BJ (cell line): ENCODE measurements around the gene PRAMEF5. TPM values are rescaled to one million over a fixed set of nuclear protein-coding genes. Genes with fewer than 3 reads are reported as not detected.
"Not testable (repeated sequence)": the region's sequence is repeated elsewhere in the genome, so short reads cannot be mapped to it uniquely, and the experiment has no call there.

ENCODE experiments used
- CTCF ChIA-PET: fragments of 350-600 bp; formaldehyde crosslinking; extraction: SDS; loops from one replicate; lab custom pipeline; 2021; ENCODE audit warnings: antibody characterized with exemption, inconsistent platforms; lab: Yijun Ruan, JAX
- POLR2A ChIA-PET: fragments of 300-600 bp; sonication (Branson Sonifier 250); formaldehyde crosslinking; extraction: SDS; loops from one replicate; lab custom pipeline; 2021; ENCODE audit warnings: antibody characterized with exemption; lab: Charles Lee
- DNase-seq: peaks from one replicate; pipeline ENCODE4 v3.0.0-alpha.2; 2011; ENCODE audit warnings: low read depth
- H3K27me3 ChIP-seq: 2 replicates; pipeline ENCODE4 v1.6.0; 2011; ENCODE audit warnings: low read length; ENCODE audit not compliant: control insufficient read depth, insufficient read depth
- H3K36me3 ChIP-seq: 2 replicates; pipeline ENCODE4 v1.5.1; 2011; ENCODE audit warnings: low read length; ENCODE audit not compliant: control insufficient read depth, insufficient read depth
- H3K4me3 ChIP-seq: 2 replicates; pipeline ENCODE4 v1.5.1; 2011; ENCODE audit warnings: low read depth, mild to moderate bottlenecking, control low read depth, low read length
- polyA plus RNA-seq: library from polyadenylated mRNA; depleted of rRNA; stranded (reverse); fragments of >200 nt; gene quantifications from 2 replicates; pipeline ENCODE4 v1.2.3, GENCODE V29; 2011
- TF ChIP-seq, protein P1 (sequence below): IDR thresholded peaks from 2 replicates; pipeline ENCODE4 v1.5.1; 2011; ENCODE audit warnings: low read depth, mild to moderate bottlenecking, control low read depth, inconsistent platforms, low read length, moderate library complexity; ENCODE audit not compliant: insufficient read depth

Gene PRAMEF5
- polyA plus RNA-seq, 1 experiment: not detected

DNA sequence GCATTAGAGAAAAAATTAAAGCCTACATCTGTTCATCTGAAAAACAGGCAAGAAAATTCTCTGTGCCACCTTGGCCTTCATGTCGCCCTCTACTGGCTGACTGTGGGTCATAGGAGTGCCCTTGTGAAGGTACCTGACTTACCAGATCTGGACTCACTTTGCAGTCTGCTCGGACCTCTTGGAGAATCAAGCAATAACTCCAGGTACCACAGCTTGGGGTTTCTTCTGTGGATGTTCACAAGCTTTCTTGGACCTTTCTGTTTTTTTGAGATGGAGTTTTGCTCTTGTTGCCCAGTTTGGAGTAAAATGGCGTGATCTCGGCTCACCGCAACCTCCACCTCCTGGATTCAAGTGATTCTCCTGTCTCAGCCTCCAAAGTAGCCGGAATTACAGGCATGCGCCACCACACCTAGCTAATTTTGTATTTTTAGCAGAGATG is 25.6 kb upstream of the PRAMEF5 start:
- Histone ChIP-seq H3K27me3 (no peaks in the 10 kb centered on the region), H3K4me3 (no peak overlapping the region), H3K36me3 (no peaks in the 10 kb centered on the region)
- ChIA-PET CTCF (no interaction called here), POLR2A (no interaction called here)
- TF ChIP-seq, protein P1, sequence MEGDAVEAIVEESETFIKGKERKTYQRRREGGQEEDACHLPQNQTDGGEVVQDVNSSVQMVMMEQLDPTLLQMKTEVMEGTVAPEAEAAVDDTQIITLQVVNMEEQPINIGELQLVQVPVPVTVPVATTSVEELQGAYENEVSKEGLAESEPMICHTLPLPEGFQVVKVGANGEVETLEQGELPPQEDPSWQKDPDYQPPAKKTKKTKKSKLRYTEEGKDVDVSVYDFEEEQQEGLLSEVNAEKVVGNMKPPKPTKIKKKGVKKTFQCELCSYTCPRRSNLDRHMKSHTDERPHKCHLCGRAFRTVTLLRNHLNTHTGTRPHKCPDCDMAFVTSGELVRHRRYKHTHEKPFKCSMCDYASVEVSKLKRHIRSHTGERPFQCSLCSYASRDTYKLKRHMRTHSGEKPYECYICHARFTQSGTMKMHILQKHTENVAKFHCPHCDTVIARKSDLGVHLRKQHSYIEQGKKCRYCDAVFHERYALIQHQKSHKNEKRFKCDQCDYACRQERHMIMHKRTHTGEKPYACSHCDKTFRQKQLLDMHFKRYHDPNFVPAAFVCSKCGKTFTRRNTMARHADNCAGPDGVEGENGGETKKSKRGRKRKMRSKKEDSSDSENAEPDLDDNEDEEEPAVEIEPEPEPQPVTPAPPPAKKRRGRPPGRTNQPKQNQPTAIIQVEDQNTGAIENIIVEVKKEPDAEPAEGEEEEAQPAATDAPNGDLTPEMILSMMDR: no peak
- no peak for DNase-seq

GRCh38 chr1:13230096-13230495 is 23.9 kb upstream of the PRAMEF5 start:
- POLR2A ChIA-PET, DNase-seq, CTCF ChIA-PET, H3K4me3 ChIP-seq, H3K36me3 ChIP-seq, H3K27me3 ChIP-seq: not testable (repeated sequence)

- CTCF ChIA-PET, H3K36me3 ChIP-seq, H3K4me3 ChIP-seq, DNase-seq, POLR2A ChIA-PET, H3K27me3 ChIP-seq: not testable (repeated sequence)
These were observed 23.4 kb upstream of the PRAMEF5 start for GRCh38 chr1:13230601-13231000.

- CTCF ChIA-PET, POLR2A ChIA-PET: not testable (repeated sequence)
These were observed 22.8 kb upstream of the PRAMEF5 start for GRCh38 chr1:13231061-13231750.

GRCh38 chr1:13232056-13232455 is 21.9 kb upstream of the PRAMEF5 start:
- CTCF ChIA-PET, H3K36me3 ChIP-seq, POLR2A ChIA-PET, H3K27me3 ChIP-seq, H3K4me3 ChIP-seq, DNase-seq: not testable (repeated sequence)

More at GRCh38 chr1:13231061-13231750, 22.8 kb upstream of the PRAMEF5 start:
- H3K4me3 ChIP-seq, H3K27me3 ChIP-seq, DNase-seq, H3K36me3 ChIP-seq: not testable (repeated sequence)

- CTCF ChIA-PET, H3K4me3 ChIP-seq, POLR2A ChIA-PET, DNase-seq, H3K27me3 ChIP-seq, H3K36me3 ChIP-seq: not testable (repeated sequence)
These were observed 19.9 kb upstream of the PRAMEF5 start for GRCh38 chr1:13234057-13234456.

DNA sequence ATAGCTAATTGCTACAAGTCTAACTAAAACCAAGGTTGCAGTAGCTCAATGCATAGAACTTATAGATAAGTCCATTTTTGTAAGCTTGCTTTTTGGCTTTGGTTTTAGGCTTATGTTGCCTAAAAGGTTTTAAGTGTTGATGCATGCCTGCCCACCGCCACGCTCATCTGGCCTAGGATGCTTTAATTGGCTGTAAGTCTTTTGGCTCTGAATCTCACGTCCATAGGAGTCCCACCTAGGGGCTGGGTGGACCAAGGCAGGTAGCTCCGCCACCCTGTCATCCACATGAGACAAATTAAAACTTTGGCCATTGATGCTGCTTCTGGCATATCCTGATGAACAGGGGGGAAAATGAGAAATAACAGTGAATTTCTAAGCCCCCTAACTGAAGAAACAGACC is 16.4 kb upstream of the PRAMEF5 start:
- H3K27me3 ChIP-seq, DNase-seq, CTCF ChIA-PET, H3K4me3 ChIP-seq, POLR2A ChIA-PET, H3K36me3 ChIP-seq: not testable (repeated sequence)

- CTCF ChIA-PET, H3K36me3 ChIP-seq, H3K4me3 ChIP-seq, POLR2A ChIA-PET, H3K27me3 ChIP-seq, DNase-seq: not testable (repeated sequence)
These were observed 14.4 kb upstream of the PRAMEF5 start for GRCh38 chr1:13239633-13240032.

DNA sequence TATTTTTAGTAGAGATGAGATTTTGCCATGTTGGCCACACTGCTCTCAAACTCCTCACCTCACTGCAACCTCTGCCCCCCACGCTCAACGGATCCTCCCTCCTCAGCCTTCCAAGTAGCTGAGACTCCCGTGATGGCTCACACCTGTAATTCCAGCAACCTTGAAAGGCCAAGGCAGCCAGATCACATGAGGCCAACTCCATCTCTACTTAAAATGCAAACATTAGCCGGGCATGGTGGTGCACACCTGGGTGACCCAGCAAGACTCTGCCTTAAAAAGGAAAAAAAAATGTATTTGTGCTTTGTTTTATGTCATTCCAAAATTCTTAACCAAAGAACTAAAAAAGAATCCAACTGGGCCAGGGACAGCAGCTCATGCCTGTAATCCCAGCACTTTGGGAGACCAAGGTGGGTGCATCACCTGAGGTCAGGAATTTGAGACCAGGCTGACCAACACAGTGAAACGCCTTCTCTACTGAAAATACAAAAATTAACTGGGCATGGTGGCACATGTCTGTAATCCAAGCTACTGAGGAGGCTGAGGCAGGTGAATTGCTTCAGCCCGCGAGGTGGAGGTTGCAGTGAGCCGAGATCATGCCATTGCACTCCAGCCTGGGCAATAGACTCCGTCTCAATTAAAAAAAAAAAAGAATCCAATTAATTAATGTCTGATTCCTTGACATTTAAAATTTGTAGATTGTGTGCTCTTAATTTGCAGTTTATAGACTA is 10.3 kb upstream of the PRAMEF5 start:
- H3K27me3 ChIP-seq, H3K4me3 ChIP-seq, POLR2A ChIA-PET, CTCF ChIA-PET, H3K36me3 ChIP-seq, DNase-seq: not testable (repeated sequence)

DNA sequence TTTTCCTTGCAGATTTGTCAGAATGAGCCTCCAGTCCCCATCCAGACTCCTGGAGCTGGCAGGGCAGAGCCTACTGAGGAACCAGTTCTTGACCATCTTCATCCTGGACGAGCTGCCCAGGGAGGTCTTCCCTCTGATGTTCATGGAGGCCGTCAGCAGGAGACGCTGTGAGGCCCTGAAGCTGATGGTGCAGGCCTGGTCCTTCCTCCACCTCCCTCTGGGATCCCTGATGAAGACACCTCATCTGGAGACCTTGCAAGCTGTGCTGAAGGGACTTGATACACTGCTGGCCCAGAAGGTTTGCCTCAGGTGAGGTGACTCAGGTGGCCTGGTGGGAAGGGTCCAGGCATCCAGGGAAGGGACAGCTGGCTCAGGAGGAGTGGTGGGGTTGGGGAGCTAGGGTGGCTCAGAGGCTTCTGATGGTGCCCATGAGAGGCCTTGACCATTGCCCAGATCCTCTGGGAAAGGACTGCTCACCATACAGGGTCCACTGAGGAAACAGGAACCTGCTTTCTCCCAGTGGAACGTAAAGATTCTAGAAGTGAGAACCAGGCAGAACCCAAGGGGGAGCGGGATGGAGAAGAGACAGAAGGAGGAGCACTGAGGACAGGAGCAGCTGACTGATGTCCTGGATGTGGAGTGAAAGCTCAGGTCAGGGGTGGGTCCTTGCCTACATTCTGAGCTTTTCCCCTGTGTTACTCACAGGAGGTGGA is 8.0 kb upstream of the PRAMEF5 start:
- H3K36me3 ChIP-seq, H3K4me3 ChIP-seq, CTCF ChIA-PET, H3K27me3 ChIP-seq, DNase-seq, POLR2A ChIA-PET: not testable (repeated sequence)

DNA sequence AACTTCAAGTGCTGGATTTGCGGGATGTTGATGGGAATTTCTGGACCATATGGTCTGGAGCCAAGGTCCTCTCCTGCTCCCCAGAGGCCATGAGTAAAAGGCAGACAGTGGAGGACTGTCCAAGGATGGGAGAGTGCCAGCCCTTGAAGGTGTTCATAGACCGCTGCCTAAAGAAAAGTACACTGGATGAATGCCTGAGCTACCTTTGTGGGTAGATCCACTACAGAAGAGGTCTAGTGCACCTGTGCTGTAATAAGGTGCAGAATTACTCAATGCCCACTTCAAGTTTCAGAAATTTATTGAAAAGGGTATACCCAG is 7.5 kb upstream of the PRAMEF5 start:
- H3K4me3 ChIP-seq, H3K36me3 ChIP-seq, H3K27me3 ChIP-seq, POLR2A ChIA-PET, DNase-seq, CTCF ChIA-PET: not testable (repeated sequence)

- DNase-seq, POLR2A ChIA-PET, H3K4me3 ChIP-seq, H3K36me3 ChIP-seq, CTCF ChIA-PET, H3K27me3 ChIP-seq: not testable (repeated sequence)
These were observed 6.9 kb upstream of the PRAMEF5 start for GRCh38 chr1:13247122-13247521.
